ENCODE measurements around the gene ZBTB16. TPM values are rescaled to one million over a fixed set of nuclear protein-coding genes. Genes with fewer than 3 reads are reported as not detected.
A peak's percentile ranks its signal among the peaks of the same experiment; 100 is the strongest.

The ZBTB16 gene
- total RNA-seq, 3 donors from 2014 or later (not counting 1 experiment from before 2014, with no cell fraction given), result 104 to 224 (median 156) TPM

GRCh38 chr11:114253771-114254170 lies 194.3 kb downstream of the ZBTB16 start:
- TF ChIP-seq, protein P1, sequence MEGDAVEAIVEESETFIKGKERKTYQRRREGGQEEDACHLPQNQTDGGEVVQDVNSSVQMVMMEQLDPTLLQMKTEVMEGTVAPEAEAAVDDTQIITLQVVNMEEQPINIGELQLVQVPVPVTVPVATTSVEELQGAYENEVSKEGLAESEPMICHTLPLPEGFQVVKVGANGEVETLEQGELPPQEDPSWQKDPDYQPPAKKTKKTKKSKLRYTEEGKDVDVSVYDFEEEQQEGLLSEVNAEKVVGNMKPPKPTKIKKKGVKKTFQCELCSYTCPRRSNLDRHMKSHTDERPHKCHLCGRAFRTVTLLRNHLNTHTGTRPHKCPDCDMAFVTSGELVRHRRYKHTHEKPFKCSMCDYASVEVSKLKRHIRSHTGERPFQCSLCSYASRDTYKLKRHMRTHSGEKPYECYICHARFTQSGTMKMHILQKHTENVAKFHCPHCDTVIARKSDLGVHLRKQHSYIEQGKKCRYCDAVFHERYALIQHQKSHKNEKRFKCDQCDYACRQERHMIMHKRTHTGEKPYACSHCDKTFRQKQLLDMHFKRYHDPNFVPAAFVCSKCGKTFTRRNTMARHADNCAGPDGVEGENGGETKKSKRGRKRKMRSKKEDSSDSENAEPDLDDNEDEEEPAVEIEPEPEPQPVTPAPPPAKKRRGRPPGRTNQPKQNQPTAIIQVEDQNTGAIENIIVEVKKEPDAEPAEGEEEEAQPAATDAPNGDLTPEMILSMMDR (IDR thresholded peaks at IDR 0.05), result no peak
- WGBS (ENCODE audit: insufficient coverage), result 80% methylated on average over 2 of the region's 2 CpGs

GRCh38 chr11:114254571-114255146 lies 195.1 kb downstream of the ZBTB16 start:
- intact Hi-C loops (cut with micrococcal nuclease), result no loop called here
- H3K4me1 ChIP-seq (ENCODE audit: control insufficient read depth, insufficient read depth, low read length), result peaks cover 17% of the 10 kb centered on the region
- TF ChIP-seq, protein P1 (IDR thresholded peaks at IDR 0.05), result no peak
- H3K36me3 Mint-ChIP-seq, result no peaks in the 10 kb centered on the region
- WGBS (ENCODE audit: insufficient coverage), result 98% methylated on average over 11 of the region's 14 CpGs
- peaks cover 15 to 30% of the 10 kb centered on the region in 2 donors for H3K4me1 Mint-ChIP-seq
- H3K9me3 Mint-ChIP-seq, result no peaks in the 10 kb centered on the region
- ATAC-seq, result no peak
- H3K36me3 ChIP-seq (ENCODE audit: control insufficient read depth, insufficient read depth, low read length), result peaks cover 22% of the 10 kb centered on the region
- no peaks in the 10 kb centered on the region for H3K27me3 ChIP-seq (ENCODE audit: control insufficient read depth, insufficient read depth, low read length)
- DNase-seq, result no peak
- H3K4me3 Mint-ChIP-seq, result no peak overlapping the region
- no peak overlapping the region for H3K27ac ChIP-seq (ENCODE audit: low read length)
- H3K4me3 ChIP-seq (ENCODE audit: low read length), result no peak overlapping the region
- peak overlapping the region; percentile 57 to 65 for H3K27ac Mint-ChIP-seq
- H3K9me3 ChIP-seq (ENCODE audit: control insufficient read depth, insufficient read depth, low read length), result no peaks in the 10 kb centered on the region
- no peaks in the 10 kb centered on the region for H3K27me3 Mint-ChIP-seq (ENCODE audit: low read depth in 2 of 2)

More at GRCh38 chr11:114253771-114254170, 194.3 kb downstream of the ZBTB16 start:
- H3K9me3 ChIP-seq (ENCODE audit: control insufficient read depth, insufficient read depth, low read length), result no peaks in the 10 kb centered on the region
- H3K4me1 Mint-ChIP-seq, result peaks cover 10 to 25% of the 10 kb centered on the region in 2 donors
- H3K36me3 ChIP-seq (ENCODE audit: control insufficient read depth, insufficient read depth, low read length), result peaks cover 24% of the 10 kb centered on the region
- H3K27ac Mint-ChIP-seq, result peak overlapping the region; percentile 4 to 57
- no peaks in the 10 kb centered on the region for H3K27me3 ChIP-seq (ENCODE audit: control insufficient read depth, insufficient read depth, low read length)
- DNase-seq, result no peak
- H3K36me3 Mint-ChIP-seq, result no peaks in the 10 kb centered on the region
- H3K27ac ChIP-seq (ENCODE audit: low read length), result no peak overlapping the region
- H3K4me1 ChIP-seq (ENCODE audit: control insufficient read depth, insufficient read depth, low read length), result peaks cover 9% of the 10 kb centered on the region
- no peaks in the 10 kb centered on the region for H3K9me3 Mint-ChIP-seq
- no peak for ATAC-seq
- intact Hi-C loops (cut with micrococcal nuclease), result no loop called here
- H3K4me3 Mint-ChIP-seq, result no peak overlapping the region
- H3K4me3 ChIP-seq (ENCODE audit: low read length), result no peak overlapping the region
- H3K27me3 Mint-ChIP-seq (ENCODE audit: low read depth in 2 of 2), result no peaks in the 10 kb centered on the region

DNA sequence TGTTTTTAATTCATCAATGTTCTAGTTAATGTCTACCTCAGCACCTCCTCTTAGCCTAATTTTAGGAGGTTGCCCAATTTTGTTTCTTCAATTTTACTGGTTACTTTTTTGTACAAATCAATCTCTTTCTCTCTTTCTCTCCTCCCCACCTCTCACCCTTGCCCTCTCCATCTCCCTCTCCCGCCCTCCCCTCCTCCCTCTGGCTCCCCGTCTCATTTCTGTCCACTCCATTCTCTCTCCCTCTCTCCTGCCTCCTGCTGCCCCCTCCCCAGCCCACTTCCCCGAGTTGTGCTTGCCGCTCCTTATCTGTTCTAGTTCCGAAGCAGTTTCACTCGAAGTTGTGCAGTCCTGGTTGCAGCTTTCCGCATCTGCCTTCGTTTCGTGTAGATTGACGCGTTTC lies 195.8 kb downstream of the ZBTB16 start:
- H3K4me1 Mint-ChIP-seq, result peaks cover 15 to 28% of the 10 kb centered on the region in 2 donors
- Histone ChIP-seq H3K9me3 (ENCODE audit: control insufficient read depth, insufficient read depth, low read length) (no peaks in the 10 kb centered on the region), H3K4me3 (ENCODE audit: low read length) (no peak overlapping the region), H3K27ac (ENCODE audit: low read length) (no peak overlapping the region), H3K4me1 (ENCODE audit: control insufficient read depth, insufficient read depth, low read length) (peaks cover 23% of the 10 kb centered on the region), H3K36me3 (ENCODE audit: control insufficient read depth, insufficient read depth, low read length) (peaks cover 21% of the 10 kb centered on the region), H3K27me3 (ENCODE audit: control insufficient read depth, insufficient read depth, low read length) (no peaks in the 10 kb centered on the region)
- H3K4me3 Mint-ChIP-seq, result no peak overlapping the region
- H3K36me3 Mint-ChIP-seq, result no peaks in the 10 kb centered on the region
- intact Hi-C loops (cut with micrococcal nuclease), result no loop called here
- DNase-seq (no peak), ATAC-seq (no peak)
- no peaks in the 10 kb centered on the region for H3K27me3 Mint-ChIP-seq (ENCODE audit: low read depth in 2 of 2)
- no peaks in the 10 kb centered on the region for H3K9me3 Mint-ChIP-seq
- TF ChIP-seq, protein P1 (IDR thresholded peaks at IDR 0.05), result no peak
- whole genome bisulfite sequencing (ENCODE audit: insufficient coverage), result 89% methylated on average over 11 of the region's 11 CpGs
- H3K27ac Mint-ChIP-seq, result peak overlapping the region; percentile 57 to 65

All from natural killer cell (primary cell).